GM23338 (cell line): Measurements from ENCODE around the gene PARD3. TPM values are rescaled to one million over a fixed set of nuclear protein-coding genes. Genes with fewer than 3 reads are reported as not detected.

Experiments
- ATAC-seq: fragments of 200-7000 bp; cut with Tn5 transposase; 3 replicates; pipeline ENCODE4 v1.9.1; 2020
- DNase-seq: peaks from one replicate; pipeline ENCODE4 v3.0.0-alpha.2; 2015; ENCODE audit warnings: low spot score
- H2AFZ ChIP-seq: fragments of 200-600 bp; sonication (generic); 2 replicates; pipeline ENCODE4 v1.8.0; 2016; ENCODE audit warnings: antibody characterized with exemption, mild to moderate bottlenecking, moderate library complexity
- H3F3A ChIP-seq: fragments of 200-600 bp; sonication (generic); replicated peaks from 2 replicates; pipeline ENCODE4 v1.8.0; 2017; ENCODE audit warnings: antibody characterized with exemption, mixed run types, low read depth
- H3K27ac ChIP-seq: fragments of 200-600 bp; sonication (generic); 2 replicates; pipeline ENCODE4 v1.6.1; 2016; ENCODE audit warnings: low read depth
- H3K27me3 ChIP-seq: fragments of 200-600 bp; sonication (generic); 2 replicates; pipeline ENCODE4 v1.8.0; 2016; ENCODE audit warnings: mild to moderate bottlenecking, mixed run types, moderate library complexity; ENCODE audit not compliant: insufficient read depth
- H3K36me3 ChIP-seq: fragments of 200-600 bp; sonication (generic); 2 replicates; pipeline ENCODE4 v1.8.0; 2016; ENCODE audit warnings: mild to moderate bottlenecking; ENCODE audit not compliant: insufficient read depth
- H3K4me1 ChIP-seq: fragments of 200-600 bp; sonication (generic); 2 replicates; pipeline ENCODE4 v1.8.0; 2016; ENCODE audit warnings: mild to moderate bottlenecking, moderate library complexity; ENCODE audit not compliant: insufficient read depth
- H3K4me2 ChIP-seq: fragments of 200-600 bp; sonication (generic); 2 replicates; pipeline ENCODE4 v1.7.1; 2017; ENCODE audit warnings: mixed run types
- H3K4me3 ChIP-seq: fragments of 200-600 bp; sonication (generic); 2 replicates; pipeline ENCODE4 v1.6.1; 2016; ENCODE audit warnings: mixed run types
- H3K79me2 ChIP-seq: fragments of 200-600 bp; sonication (generic); replicated peaks from 2 replicates; pipeline ENCODE4 v1.8.0; 2017; ENCODE audit warnings: mild to moderate bottlenecking; ENCODE audit not compliant: insufficient read depth
- H3K9me2 ChIP-seq: fragments of 200-600 bp; sonication (generic); 2 replicates; pipeline ENCODE4 v1.8.0; 2017; ENCODE audit not compliant: insufficient read depth
- H4K20me1 ChIP-seq: fragments of 200-600 bp; sonication (generic); replicated peaks from 2 replicates; pipeline ENCODE4 v1.8.0; 2017; ENCODE audit warnings: mild to moderate bottlenecking; ENCODE audit not compliant: insufficient read depth
- H3K27ac Mint-ChIP-seq: 2 replicates; pipeline ENCODE4 v1.8.0; 2020; ENCODE audit warnings: inconsistent platforms, mild to moderate bottlenecking, moderate library complexity, mixed read lengths
- H3K27me3 Mint-ChIP-seq: 3 replicates; pipeline ENCODE4 v1.8.0; 2022; ENCODE audit warnings: low read depth, mild to moderate bottlenecking, moderate library complexity, mixed read lengths, inconsistent platforms; ENCODE audit not compliant: insufficient read depth, poor library complexity
- H3K36me3 Mint-ChIP-seq: 3 replicates; pipeline ENCODE4 v1.8.0; 2021; ENCODE audit warnings: low read depth, mild to moderate bottlenecking, inconsistent platforms, moderate library complexity, mixed read lengths
- H3K4me1 Mint-ChIP-seq: 3 replicates; pipeline ENCODE4 v1.8.0; 2020; ENCODE audit warnings: mild to moderate bottlenecking, inconsistent platforms, mixed read lengths
- H3K4me3 Mint-ChIP-seq: 3 replicates; pipeline ENCODE4 v1.8.0; 2021; ENCODE audit warnings: moderate library complexity, mild to moderate bottlenecking, inconsistent platforms, mixed read lengths
- H3K9me3 Mint-ChIP-seq: 3 replicates; pipeline ENCODE4 v1.8.0; 2020; ENCODE audit warnings: moderate library complexity, mild to moderate bottlenecking, inconsistent platforms, mixed read lengths
- CREB1 ChIP-seq: fragments of 250-450 bp; sonication (Bioruptor Pico); IDR thresholded peaks from 2 replicates; pipeline ENCODE4 v1.5.0; 2020; ENCODE audit warnings: low read depth, mild to moderate bottlenecking, moderate library complexity
- EZH2 ChIP-seq: fragments of 200-600 bp; sonication (generic); IDR thresholded peaks from one replicate; pipeline ENCODE4 v1.8.0; 2017; ENCODE audit warnings: antibody characterized with exemption, mild to moderate bottlenecking, low read depth; ENCODE audit not compliant: unreplicated experiment
- EZH2phosphoT487 ChIP-seq: fragments of 200-600 bp; sonication (generic); IDR thresholded peaks from one replicate; pipeline ENCODE4 v1.8.1; 2018; ENCODE audit warnings: antibody characterized with exemption; ENCODE audit not compliant: unreplicated experiment
- NANOG ChIP-seq: IDR thresholded peaks from 2 replicates; pipeline ENCODE4 v1.6.1; 2016; ENCODE audit warnings: antibody characterized with exemption, borderline replicate concordance
- POLR2AphosphoS5 ChIP-seq: IDR thresholded peaks from 2 replicates; pipeline ENCODE4 v1.6.1; 2016; ENCODE audit warnings: antibody characterized with exemption, low read depth
- STAT1 ChIP-seq: IDR thresholded peaks from one replicate; pipeline ENCODE4 v1.6.1; 2016; ENCODE audit warnings: antibody characterized with exemption; ENCODE audit not compliant: unreplicated experiment
- ZNF114 ChIP-seq: fragments of 250-450 bp; sonication (Bioruptor Pico); IDR thresholded peaks from 2 replicates; pipeline ENCODE4 v1.5.0; 2020; ENCODE audit warnings: mild to moderate bottlenecking, moderate library complexity
- ZNF331 ChIP-seq: fragments of 250-450 bp; sonication (Bioruptor Pico); IDR thresholded peaks from 2 replicates; pipeline ENCODE4 v1.5.0; 2020; ENCODE audit warnings: low read depth, mild to moderate bottlenecking, moderate library complexity
- polyA plus RNA-seq: library from polyadenylated mRNA; unstranded; fragments of >200 nt; fragmentation: Nextera tagmentation; extraction: Ambion mirVana; gene quantifications from 2 replicates; pipeline ENCODE4 v1.2.1, GENCODE V29; 2016
- total RNA-seq: library from RNA; depleted of rRNA; stranded (reverse); fragments of >200 nt; shearing (Covaris generic); gene quantifications from 2 replicates; pipeline ENCODE4 v1.2.3, GENCODE V29; 2014
- TF ChIP-seq, protein P1 (sequence below): IDR thresholded peaks from 2 replicates; pipeline ENCODE4 v1.6.1; 2016; ENCODE audit warnings: antibody characterized with exemption
- TF ChIP-seq, protein P2 (sequence below): fragments of 250-450 bp; sonication (Bioruptor Pico); IDR thresholded peaks from 2 replicates; pipeline ENCODE4 v1.5.0; 2020; ENCODE audit warnings: mild to moderate bottlenecking, moderate library complexity
- TF ChIP-seq, protein P3 (sequence below): IDR thresholded peaks from one replicate; pipeline ENCODE4 v1.6.1; 2018; ENCODE audit warnings: antibody characterized with exemption; ENCODE audit not compliant: unreplicated experiment

Gene PARD3
- total and polyA plus RNA-seq, 2 experiments from 2014 or later = 30.2 to 51.4 TPM

DNA sequence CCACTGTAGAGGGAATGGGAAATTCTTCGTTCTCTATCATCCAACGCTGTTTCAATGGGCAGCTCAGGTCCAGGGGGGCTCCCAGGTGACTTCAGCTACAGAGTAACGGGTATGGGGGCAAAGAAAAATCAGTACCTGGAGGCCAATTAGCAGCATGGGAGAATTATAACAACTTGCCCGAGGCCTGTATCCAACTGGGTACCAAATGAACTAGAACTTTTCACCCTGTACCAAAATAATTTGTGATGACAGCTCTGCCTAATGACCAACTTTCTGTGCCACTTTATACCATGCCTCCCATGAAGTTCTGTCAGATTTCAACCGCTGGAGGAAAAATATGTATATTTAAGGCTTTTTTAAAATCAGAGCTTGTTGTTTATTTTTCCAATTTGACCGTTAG, 467.1 kb downstream of the PARD3 start:
- Mint-ChIP-seq H3K4me3 (no peak overlapping the region), H3K36me3 (peaks cover 35% of the 10 kb centered on the region; the same call in 2 of the 3 replicates), H3K27ac (no peak overlapping the region), H3K9me3 (peaks cover 2% of the 10 kb centered on the region; the same call in 2 of the 3 replicates), H3K27me3 (no peaks in the 10 kb centered on the region), H3K4me1 (peaks cover 23% of the 10 kb centered on the region)
- H3K9me2 ChIP-seq = no peaks in the 10 kb centered on the region
- H3K27ac ChIP-seq = peak overlapping the region; percentile 21; the same call in 1 of the 2 replicates
- no peaks in the 10 kb centered on the region for H3K27me3 ChIP-seq
- no peaks in the 10 kb centered on the region for H3K79me2 ChIP-seq
- DNase-seq (no peak), ATAC-seq (no peak)
- H4K20me1 ChIP-seq = no peaks in the 10 kb centered on the region
- TF ChIP-seq, protein P1, sequence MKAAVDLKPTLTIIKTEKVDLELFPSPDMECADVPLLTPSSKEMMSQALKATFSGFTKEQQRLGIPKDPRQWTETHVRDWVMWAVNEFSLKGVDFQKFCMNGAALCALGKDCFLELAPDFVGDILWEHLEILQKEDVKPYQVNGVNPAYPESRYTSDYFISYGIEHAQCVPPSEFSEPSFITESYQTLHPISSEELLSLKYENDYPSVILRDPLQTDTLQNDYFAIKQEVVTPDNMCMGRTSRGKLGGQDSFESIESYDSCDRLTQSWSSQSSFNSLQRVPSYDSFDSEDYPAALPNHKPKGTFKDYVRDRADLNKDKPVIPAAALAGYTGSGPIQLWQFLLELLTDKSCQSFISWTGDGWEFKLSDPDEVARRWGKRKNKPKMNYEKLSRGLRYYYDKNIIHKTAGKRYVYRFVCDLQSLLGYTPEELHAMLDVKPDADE = no peak
- TF ChIP-seq EZH2 (no peak), EZH2phosphoT487 (no peak), STAT1 (no peak), CREB1 (CRISPR knock-in tag) (no peak), ZNF114 (CRISPR knock-in tag) (no peak), NANOG (no peak), ZNF331 (no peak), POLR2AphosphoS5 (no peak)
- TF ChIP-seq, protein P2, sequence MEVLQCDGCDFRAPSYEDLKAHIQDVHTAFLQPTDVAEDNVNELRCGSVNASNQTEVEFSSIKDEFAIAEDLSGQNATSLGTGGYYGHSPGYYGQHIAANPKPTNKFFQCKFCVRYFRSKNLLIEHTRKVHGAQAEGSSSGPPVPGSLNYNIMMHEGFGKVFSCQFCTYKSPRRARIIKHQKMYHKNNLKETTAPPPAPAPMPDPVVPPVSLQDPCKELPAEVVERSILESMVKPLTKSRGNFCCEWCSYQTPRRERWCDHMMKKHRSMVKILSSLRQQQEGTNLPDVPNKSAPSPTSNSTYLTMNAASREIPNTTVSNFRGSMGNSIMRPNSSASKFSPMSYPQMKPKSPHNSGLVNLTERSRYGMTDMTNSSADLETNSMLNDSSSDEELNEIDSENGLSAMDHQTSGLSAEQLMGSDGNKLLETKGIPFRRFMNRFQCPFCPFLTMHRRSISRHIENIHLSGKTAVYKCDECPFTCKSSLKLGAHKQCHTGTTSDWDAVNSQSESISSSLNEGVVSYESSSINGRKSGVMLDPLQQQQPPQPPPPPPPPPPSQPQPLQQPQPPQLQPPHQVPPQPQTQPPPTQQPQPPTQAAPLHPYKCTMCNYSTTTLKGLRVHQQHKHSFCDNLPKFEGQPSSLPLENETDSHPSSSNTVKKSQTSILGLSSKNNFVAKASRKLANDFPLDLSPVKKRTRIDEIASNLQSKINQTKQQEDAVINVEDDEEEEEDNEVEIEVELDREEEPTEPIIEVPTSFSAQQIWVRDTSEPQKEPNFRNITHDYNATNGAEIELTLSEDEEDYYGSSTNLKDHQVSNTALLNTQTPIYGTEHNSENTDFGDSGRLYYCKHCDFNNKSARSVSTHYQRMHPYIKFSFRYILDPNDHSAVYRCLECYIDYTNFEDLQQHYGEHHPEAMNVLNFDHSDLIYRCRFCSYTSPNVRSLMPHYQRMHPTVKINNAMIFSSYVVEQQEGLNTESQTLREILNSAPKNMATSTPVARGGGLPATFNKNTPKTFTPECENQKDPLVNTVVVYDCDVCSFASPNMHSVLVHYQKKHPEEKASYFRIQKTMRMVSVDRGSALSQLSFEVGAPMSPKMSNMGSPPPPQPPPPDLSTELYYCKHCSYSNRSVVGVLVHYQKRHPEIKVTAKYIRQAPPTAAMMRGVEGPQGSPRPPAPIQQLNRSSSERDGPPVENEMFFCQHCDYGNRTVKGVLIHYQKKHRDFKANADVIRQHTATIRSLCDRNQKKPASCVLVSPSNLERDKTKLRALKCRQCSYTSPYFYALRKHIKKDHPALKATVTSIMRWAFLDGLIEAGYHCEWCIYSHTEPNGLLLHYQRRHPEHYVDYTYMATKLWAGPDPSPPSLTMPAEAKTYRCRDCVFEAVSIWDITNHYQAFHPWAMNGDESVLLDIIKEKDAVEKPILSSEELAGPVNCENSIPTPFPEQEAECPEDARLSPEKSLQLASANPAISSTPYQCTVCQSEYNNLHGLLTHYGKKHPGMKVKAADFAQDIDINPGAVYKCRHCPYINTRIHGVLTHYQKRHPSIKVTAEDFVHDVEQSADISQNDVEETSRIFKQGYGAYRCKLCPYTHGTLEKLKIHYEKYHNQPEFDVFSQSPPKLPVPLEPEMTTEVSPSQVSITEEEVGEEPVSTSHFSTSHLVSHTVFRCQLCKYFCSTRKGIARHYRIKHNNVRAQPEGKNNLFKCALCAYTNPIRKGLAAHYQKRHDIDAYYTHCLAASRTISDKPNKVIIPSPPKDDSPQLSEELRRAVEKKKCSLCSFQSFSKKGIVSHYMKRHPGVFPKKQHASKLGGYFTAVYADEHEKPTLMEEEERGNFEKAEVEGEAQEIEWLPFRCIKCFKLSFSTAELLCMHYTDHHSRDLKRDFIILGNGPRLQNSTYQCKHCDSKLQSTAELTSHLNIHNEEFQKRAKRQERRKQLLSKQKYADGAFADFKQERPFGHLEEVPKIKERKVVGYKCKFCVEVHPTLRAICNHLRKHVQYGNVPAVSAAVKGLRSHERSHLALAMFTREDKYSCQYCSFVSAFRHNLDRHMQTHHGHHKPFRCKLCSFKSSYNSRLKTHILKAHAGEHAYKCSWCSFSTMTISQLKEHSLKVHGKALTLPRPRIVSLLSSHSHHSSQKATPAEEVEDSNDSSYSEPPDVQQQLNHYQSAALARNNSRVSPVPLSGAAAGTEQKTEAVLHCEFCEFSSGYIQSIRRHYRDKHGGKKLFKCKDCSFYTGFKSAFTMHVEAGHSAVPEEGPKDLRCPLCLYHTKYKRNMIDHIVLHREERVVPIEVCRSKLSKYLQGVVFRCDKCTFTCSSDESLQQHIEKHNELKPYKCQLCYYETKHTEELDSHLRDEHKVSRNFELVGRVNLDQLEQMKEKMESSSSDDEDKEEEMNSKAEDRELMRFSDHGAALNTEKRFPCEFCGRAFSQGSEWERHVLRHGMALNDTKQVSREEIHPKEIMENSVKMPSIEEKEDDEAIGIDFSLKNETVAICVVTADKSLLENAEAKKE (CRISPR knock-in tag) = no peak
- TF ChIP-seq, protein P3, sequence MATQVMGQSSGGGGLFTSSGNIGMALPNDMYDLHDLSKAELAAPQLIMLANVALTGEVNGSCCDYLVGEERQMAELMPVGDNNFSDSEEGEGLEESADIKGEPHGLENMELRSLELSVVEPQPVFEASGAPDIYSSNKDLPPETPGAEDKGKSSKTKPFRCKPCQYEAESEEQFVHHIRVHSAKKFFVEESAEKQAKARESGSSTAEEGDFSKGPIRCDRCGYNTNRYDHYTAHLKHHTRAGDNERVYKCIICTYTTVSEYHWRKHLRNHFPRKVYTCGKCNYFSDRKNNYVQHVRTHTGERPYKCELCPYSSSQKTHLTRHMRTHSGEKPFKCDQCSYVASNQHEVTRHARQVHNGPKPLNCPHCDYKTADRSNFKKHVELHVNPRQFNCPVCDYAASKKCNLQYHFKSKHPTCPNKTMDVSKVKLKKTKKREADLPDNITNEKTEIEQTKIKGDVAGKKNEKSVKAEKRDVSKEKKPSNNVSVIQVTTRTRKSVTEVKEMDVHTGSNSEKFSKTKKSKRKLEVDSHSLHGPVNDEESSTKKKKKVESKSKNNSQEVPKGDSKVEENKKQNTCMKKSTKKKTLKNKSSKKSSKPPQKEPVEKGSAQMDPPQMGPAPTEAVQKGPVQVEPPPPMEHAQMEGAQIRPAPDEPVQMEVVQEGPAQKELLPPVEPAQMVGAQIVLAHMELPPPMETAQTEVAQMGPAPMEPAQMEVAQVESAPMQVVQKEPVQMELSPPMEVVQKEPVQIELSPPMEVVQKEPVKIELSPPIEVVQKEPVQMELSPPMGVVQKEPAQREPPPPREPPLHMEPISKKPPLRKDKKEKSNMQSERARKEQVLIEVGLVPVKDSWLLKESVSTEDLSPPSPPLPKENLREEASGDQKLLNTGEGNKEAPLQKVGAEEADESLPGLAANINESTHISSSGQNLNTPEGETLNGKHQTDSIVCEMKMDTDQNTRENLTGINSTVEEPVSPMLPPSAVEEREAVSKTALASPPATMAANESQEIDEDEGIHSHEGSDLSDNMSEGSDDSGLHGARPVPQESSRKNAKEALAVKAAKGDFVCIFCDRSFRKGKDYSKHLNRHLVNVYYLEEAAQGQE = no peak
- no peak overlapping the region for H3K4me3 ChIP-seq
- no peak overlapping the region for H3K4me2 ChIP-seq
- H3F3A ChIP-seq = no peaks in the 10 kb centered on the region
- no peaks in the 10 kb centered on the region for H3K36me3 ChIP-seq
- no peak overlapping the region for H2AFZ ChIP-seq
- H3K4me1 ChIP-seq = peaks cover 15% of the 10 kb centered on the region; the same call in 1 of the 2 replicates
